VCaP (cell line): ENCODE results near the gene CORO2B.

ENCODE experiments used
- H3K27ac ChIP-seq: fragments of 450-650 bp; 2 replicates; pipeline ENCODE4 v1.5.1; 2017
- CTCF ChIP-seq: fragments of 450-650 bp; conservative IDR thresholded peaks from 2 replicates; pipeline ENCODE4 v1.5.1; 2017; ENCODE audit warnings: mild to moderate bottlenecking, moderate library complexity

The CORO2B gene

GRCh38 chr15:68559345-68560310 is 19.2 kb upstream of the CORO2B start:
- peak; percentile 98 for TF ChIP-seq CTCF

GRCh38 chr15:68560501-68561113 is 18.2 kb upstream of the CORO2B start:
- H3K27ac ChIP-seq = no peak overlapping the region
- TF ChIP-seq CTCF = no peak

More at GRCh38 chr15:68559345-68560310, 19.2 kb upstream of the CORO2B start:
- peak overlapping the region; percentile 25; the same call in 1 of the 2 replicates for H3K27ac ChIP-seq

GRCh38 chr15:68561171-68561900 is 17.5 kb upstream of the CORO2B start:
- no peak for TF ChIP-seq CTCF

GRCh38 chr15:68561901-68562300 is 16.9 kb upstream of the CORO2B start:
- no peak for TF ChIP-seq CTCF
- no peak overlapping the region for H3K27ac ChIP-seq

More at GRCh38 chr15:68561171-68561900, 17.5 kb upstream of the CORO2B start:
- no peak overlapping the region for H3K27ac ChIP-seq

- H3K27ac ChIP-seq = no peak overlapping the region
- TF ChIP-seq CTCF = no peak
These were observed 14.6 kb upstream of the CORO2B start for GRCh38 chr15:68564173-68564572.

- TF ChIP-seq CTCF = no peak
- no peak overlapping the region for H3K27ac ChIP-seq
These were observed 13.6 kb upstream of the CORO2B start for GRCh38 chr15:68565234-68565633.

GRCh38 chr15:68565726-68566125 is 13.1 kb upstream of the CORO2B start:
- no peak for TF ChIP-seq CTCF
- H3K27ac ChIP-seq = no peak overlapping the region
